ENCODE results near the gene KCNJ12.

Gene KCNJ12

GRCh38 chr17:21368545-21369246 is 7.5 kb upstream of the KCNJ12 start:
- no peak for DNase-seq

- DNase-seq = no peak
Observed at GRCh38 chr17:21369395-21369794, 6.8 kb upstream of the KCNJ12 start.

- DNase-seq = no peak
Observed at GRCh38 chr17:21370430-21370829, 5.7 kb upstream of the KCNJ12 start.

GRCh38 chr17:21371511-21372081 is 4.6 kb upstream of the KCNJ12 start:
- DNase-seq = no peak

GRCh38 chr17:21372256-21372954 is 3.8 kb upstream of the KCNJ12 start:
- DNase-seq = no peak

GRCh38 chr17:21373036-21373435 is 3.1 kb upstream of the KCNJ12 start:
- no peak for DNase-seq

GRCh38 chr17:21373696-21374440 is 2.3 kb upstream of the KCNJ12 start:
- no peak for DNase-seq

- no peak for DNase-seq
Observed at GRCh38 chr17:21374441-21375161, 1.6 kb upstream of the KCNJ12 start.

GRCh38 chr17:21375162-21375560 is 996 bp upstream of the KCNJ12 start:
- no peak for DNase-seq

GRCh38 chr17:21375757-21376080 is 438 bp upstream of the KCNJ12 start:
- DNase-seq = no peak

- DNase-seq = no peak
Observed at GRCh38 chr17:21376759-21377690, 868 bp downstream of the KCNJ12 start.

GRCh38 chr17:21377705-21378396 is 1.7 kb downstream of the KCNJ12 start:
- DNase-seq = no peak

- no peak for DNase-seq
Observed at GRCh38 chr17:21378553-21378952, 2.4 kb downstream of the KCNJ12 start.

GRCh38 chr17:21379080-21379711 is 3.0 kb downstream of the KCNJ12 start:
- no peak for DNase-seq

- no peak for DNase-seq
Observed at GRCh38 chr17:21380659-21381058, 4.5 kb downstream of the KCNJ12 start.

GRCh38 chr17:21381076-21381706 is 5.0 kb downstream of the KCNJ12 start:
- DNase-seq = no peak

- DNase-seq = no peak
Observed at GRCh38 chr17:21382560-21383495, 6.7 kb downstream of the KCNJ12 start.

GRCh38 chr17:21385281-21385845 is 9.2 kb downstream of the KCNJ12 start:
- DNase-seq = no peak

GRCh38 chr17:21387616-21388015 is 11.5 kb downstream of the KCNJ12 start:
- no peak for DNase-seq
